ENCODE results near the gene GGT1. TPM values are rescaled to one million over a fixed set of nuclear protein-coding genes. Genes with fewer than 3 reads are reported as not detected.

Gene GGT1
- total RNA-seq, 6 experiments from 2014 or later = 0.89 to 2.8 (median 1.4) TPM

DNA sequence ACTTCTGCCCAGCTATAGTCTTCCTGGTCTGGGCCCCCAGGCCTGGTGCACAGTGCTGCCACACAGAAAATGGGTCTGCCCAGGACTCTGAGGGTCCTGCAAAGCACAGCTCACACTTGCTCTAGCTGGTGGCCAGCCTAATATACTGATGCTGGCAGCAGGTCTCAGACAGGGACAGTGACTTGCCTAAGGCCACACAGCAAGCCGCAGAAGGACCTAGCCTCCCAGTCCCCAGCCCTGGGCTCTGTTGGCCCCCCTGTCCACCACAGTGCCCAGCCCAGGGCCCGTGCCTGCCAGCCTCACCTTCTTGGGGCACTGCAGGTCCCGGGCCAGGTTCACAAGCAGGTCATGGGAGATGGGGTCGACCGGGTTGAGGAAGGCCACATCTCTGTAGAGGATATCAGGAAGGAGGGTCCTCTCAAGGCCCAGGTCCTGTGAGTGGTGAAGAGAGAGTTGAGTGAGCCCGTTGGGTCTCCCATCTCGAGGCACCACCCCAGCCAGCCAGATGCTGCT, 13.4 kb upstream of the GGT1 start:
- no peaks in the 10 kb centered on the region for H3K9me3 Mint-ChIP-seq
- no peaks in the 10 kb centered on the region for H3K4me1 Mint-ChIP-seq (ENCODE audit: low read depth)
- no peak overlapping the region for H3K27ac Mint-ChIP-seq
- no peaks in the 10 kb centered on the region for H3K36me3 Mint-ChIP-seq (ENCODE audit: low read depth)
- DNase-seq = no peak
- no peak for TF ChIP-seq CTCF (IDR thresholded peaks at IDR 0.05)
- H3K27me3 Mint-ChIP-seq (ENCODE audit: insufficient read depth) = peaks cover 3% of the 10 kb centered on the region
- H3K4me3 Mint-ChIP-seq = no peak overlapping the region

DNA sequence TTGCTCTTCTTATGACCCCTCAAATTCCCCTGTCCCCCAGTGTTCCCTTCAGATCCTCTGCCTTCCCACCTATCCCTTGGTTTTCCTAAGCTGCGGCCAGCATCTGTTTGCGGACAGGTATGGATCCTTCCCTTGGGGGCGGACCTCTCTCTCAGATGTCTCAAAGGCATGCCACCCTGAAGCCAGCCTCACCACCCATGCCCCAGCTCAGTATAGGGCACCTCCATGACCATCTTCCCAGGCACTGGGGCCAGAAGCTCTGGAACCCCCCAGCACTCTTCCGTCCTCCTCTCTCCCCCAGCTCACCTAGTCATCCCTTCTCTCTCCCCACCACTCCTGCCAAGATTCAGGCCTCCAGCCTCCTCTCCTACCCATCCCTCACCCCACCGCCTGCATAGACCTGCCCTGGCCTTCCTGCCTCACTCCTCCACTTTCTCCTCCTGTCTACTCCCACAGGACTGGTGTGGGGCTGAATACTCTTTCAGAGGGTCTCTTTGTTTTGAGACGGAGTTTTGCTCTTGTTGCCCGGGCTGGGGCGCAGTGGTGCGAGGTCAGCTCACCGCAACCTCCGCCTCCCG, 12.3 kb upstream of the GGT1 start:
- Mint-ChIP-seq H3K27me3 (ENCODE audit: insufficient read depth) (peaks cover 3% of the 10 kb centered on the region), H3K4me3 (no peak overlapping the region), H3K9me3 (no peaks in the 10 kb centered on the region), H3K27ac (no peak overlapping the region), H3K36me3 (ENCODE audit: low read depth) (no peaks in the 10 kb centered on the region), H3K4me1 (ENCODE audit: low read depth) (no peaks in the 10 kb centered on the region)
- TF ChIP-seq CTCF (IDR thresholded peaks at IDR 0.05) = no peak
- no peak for DNase-seq

- Mint-ChIP-seq H3K27ac (no peak overlapping the region), H3K27me3 (ENCODE audit: insufficient read depth) (peaks cover 3% of the 10 kb centered on the region), H3K4me3 (no peak overlapping the region), H3K9me3 (no peaks in the 10 kb centered on the region), H3K36me3 (ENCODE audit: low read depth) (no peaks in the 10 kb centered on the region), H3K4me1 (ENCODE audit: low read depth) (no peaks in the 10 kb centered on the region)
- DNase-seq = no peak
- TF ChIP-seq CTCF (IDR thresholded peaks at IDR 0.05) = no peak
Observed at GRCh38 chr22:24591286-24591830, 11.6 kb upstream of the GGT1 start.

DNA sequence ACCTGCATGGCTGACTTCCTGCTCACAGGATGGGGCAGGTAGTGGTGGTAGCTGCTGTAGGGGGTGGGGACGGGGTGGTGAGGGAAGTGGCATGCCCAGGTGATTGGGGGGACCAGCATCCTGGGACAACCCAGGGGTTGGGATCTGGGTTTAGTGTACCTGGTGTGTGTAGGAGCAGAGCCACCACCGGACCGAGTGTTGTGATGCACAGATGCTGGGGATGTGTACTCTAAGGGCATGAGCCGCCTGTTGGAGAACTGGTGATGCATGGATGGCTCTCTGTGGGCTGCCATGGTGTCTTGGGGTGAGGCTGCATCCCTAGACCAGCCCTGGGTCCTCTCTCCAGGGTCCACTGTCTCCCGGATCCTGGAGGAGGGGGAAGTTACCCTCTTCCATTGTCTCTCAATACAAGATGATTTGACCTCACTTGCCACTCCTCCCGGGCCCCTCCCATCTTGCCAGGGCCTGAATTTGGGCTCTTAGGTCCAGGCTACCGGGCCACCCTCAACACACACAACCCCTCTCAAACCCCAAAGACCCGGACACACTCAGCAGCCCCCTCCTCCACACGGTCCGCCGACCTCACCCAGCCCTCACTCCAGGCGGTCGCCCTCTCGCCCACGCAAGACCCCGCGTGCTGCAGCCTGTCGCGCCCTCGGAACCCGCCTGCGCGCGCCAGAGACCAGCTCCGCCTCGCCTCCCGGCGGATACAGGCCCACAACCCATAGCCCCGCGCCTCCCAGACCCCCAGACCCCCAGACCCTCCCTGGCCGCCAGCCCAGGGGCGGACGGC, 10.7 kb upstream of the GGT1 start:
- H3K36me3 Mint-ChIP-seq (ENCODE audit: low read depth) = no peaks in the 10 kb centered on the region

More for the DNA sequence above, 10.7 kb upstream of the GGT1 start:
- H3K27ac Mint-ChIP-seq = peak overlapping the region; percentile 38; the same call in 1 of the 2 replicates
- H3K4me3 Mint-ChIP-seq = peak overlapping the region; percentile 86
- no peaks in the 10 kb centered on the region for H3K9me3 Mint-ChIP-seq
- H3K4me1 Mint-ChIP-seq (ENCODE audit: low read depth) = no peaks in the 10 kb centered on the region
- peaks cover 3% of the 10 kb centered on the region for H3K27me3 Mint-ChIP-seq (ENCODE audit: insufficient read depth)
- no peak for TF ChIP-seq CTCF (IDR thresholded peaks at IDR 0.05)
- no peak for DNase-seq

Data from HFFc6 (cell line).